T follicular helper cell (primary cell): ENCODE results near the gene NUTM2G.
"Not testable (repeated sequence)": the region's sequence is repeated elsewhere in the genome, so short reads cannot be mapped to it uniquely, and the experiment has no call there.

Source experiments
- DNase-seq: peaks from one replicate; pipeline ENCODE4 v3.0.0-alpha.2; 2020; ENCODE audit warnings: low read depth
- total RNA-seq, 2 experiments: gene quantifications; one replicate each; lab custom pipeline; 2026; lab: John Stamatoyannopoulos, UW

The NUTM2G gene, protein sequence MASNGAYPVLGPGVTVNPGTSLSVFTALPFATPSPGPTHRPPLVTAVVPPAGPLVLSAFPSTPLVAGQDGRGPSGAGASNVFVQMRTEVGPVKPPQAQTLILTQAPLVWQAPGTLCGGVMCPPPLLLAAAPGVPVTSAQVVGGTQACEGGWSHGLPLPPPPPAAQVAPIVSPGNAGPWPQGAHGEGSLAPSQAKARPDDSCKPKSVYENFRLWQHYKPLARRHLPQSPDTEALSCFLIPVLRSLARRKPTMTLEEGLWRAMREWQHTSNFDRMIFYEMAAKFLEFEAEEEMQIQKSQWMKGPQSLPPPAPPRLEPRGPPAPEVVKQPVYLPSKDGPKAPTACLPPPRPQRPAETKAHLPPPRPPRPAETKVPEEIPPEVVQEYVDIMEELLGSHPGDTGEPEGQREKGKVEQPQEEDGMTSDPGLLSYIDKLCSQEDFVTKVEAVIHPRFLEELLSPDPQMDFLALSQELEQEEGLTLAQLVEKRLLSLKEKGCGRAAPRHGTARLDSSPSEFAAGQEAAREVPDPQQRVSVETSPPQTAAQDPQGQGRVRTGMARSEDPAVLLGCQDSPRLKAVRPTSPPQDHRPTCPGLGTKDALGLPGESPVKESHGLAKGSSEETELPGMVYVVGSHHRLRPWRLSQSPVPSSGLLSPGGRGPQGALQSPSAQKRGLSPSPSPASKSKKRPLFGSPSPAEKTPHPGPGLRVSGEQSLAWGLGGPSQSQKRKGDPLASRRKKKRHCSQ
- total RNA-seq: 0 reads per million in 2 experiments

DNA sequence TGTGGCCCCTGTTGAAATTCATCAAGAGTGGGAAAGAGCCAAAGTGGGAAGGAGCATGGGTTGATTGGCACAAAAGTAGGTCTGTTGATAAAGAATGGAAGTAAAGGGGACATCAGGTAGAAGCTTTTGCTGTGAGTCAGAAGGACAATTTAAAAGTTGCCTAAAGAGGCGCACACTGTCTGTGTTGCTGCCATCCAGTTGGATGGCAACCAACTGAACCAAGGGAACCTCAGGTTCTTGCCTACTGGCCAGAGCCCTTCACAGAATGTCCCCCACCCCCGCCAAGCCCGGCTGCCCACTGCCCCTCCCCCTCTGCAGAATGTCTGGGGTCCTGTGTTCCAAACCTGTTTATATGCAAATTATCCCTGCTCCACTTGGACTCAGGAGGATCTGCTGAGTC lies at the start of gene NUTM2G:
TSS of gene NUTM2G (plus strand) at position 301 of the 400 bp plus-strand sequence. CDS start 182 bp downstream, outside the sequence.
- not testable (repeated sequence) for DNase-seq

DNA sequence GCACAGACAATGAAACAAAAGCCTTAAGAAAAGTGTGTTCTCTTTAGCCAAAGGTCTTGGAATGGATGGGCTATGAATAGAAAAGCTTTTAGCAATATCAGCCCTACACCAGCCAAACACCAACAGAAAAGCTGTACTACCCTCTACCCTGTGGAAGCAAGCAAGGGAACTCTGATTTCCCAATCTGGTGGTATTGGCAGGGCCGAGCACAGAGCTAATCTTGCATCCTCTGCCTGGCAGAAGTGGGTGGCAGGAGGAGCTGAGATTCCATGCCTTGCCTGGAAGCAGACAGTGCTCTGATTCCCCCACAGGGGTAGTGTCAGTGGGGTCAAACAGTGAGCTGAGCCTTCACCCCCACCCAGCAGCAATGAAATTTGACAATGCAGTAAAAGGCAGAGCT lies 44.7 kb upstream of the NUTM2G start:
- DNase-seq: no peak

DNA sequence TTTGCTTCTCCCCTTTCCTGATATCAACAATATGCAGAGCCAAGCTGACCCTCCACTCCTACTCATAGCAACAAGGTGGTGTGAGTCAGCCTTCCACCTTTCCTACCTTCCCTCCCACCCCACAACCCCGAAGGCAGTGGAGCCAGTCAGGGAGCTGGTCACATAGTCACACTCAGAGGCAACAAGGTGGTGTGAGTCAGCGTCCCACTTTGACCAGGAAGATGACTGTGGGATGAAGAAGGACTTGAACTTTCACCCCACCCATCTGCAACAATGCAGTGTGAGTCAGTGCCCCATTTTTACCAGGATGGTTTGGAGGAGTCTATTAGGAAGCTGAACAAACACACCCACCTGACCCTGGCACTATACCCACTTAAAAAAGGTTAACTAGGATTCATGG lies 44.2 kb upstream of the NUTM2G start:
- DNase-seq: no peak

DNA sequence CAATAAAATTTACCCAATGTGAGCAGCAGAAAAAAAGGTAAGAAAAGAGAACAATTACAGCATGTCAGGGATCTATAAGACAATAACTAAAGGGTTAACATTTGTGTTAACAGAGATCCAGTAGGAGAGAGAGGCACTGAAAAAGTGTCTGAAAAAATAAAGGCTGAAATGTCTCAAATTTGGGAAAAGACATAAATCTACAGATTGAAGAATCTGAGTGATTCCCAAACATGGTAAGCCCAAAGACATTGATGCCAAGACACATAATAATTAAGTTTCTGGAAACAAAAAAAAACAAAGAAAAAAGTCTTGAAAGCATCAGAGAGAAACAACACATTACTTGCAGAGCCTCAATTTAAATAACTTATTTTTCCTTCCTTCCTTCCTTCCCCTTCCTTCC lies 43.2 kb upstream of the NUTM2G start:
- no peak for DNase-seq

DNA sequence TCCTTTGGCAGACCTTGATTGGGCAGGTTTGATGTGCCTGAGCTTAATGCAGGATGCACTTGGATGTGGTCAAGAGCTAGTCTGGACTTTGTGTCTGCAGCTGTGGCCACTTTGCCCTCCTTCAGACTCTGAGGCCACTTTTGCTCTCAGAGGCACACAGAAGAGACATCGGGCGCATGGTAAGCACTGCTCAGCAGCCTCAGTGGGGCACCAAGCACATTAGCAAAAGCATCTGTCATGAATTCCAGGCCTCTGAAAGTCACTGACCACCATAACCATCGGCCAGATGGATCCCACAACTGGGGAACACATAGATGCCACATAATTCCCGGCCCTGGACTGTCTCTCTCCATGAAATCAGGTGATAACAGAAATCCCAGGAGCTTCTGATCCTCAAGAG lies 40.1 kb upstream of the NUTM2G start:
- no peak for DNase-seq

DNA sequence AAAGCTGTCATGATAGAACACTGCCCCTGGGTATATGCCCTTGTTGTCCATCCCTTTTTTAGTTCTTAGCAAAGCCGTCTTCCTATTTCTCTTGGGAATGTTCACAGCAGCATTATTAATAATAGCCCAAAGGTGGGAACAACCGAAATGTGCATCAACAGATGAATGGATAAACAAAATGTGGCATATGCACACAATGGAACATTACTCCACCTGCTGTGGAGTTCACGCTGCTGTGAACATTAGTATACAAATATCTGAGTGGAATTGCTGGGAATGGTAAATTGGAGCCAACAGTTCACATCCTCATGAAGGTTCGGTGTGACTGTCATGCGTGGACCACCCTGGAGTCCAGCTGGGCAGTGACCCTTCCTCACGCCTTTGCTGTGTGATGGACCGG lies 36.5 kb upstream of the NUTM2G start:
- no peak for DNase-seq

DNA sequence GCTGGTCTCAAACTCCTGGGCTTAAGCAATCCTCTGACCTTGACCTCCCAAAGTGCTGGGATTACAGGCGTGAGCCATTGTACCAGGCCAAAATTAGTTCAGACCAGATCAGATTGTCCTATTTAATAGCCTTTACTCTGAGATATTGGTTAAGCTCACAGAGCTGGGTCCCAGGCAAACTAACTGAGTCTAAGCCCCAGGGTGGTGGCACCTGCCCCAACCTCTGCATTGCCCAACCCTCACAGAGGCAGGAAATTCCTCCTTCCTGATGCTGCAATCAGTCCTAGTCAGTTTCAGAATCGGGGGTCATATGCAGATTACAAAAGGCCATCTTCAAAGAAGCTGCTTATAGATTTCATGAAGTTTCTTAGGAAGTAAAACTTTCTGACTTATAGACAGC lies 28.6 kb upstream of the NUTM2G start:
- DNase-seq: not testable (repeated sequence)

DNA sequence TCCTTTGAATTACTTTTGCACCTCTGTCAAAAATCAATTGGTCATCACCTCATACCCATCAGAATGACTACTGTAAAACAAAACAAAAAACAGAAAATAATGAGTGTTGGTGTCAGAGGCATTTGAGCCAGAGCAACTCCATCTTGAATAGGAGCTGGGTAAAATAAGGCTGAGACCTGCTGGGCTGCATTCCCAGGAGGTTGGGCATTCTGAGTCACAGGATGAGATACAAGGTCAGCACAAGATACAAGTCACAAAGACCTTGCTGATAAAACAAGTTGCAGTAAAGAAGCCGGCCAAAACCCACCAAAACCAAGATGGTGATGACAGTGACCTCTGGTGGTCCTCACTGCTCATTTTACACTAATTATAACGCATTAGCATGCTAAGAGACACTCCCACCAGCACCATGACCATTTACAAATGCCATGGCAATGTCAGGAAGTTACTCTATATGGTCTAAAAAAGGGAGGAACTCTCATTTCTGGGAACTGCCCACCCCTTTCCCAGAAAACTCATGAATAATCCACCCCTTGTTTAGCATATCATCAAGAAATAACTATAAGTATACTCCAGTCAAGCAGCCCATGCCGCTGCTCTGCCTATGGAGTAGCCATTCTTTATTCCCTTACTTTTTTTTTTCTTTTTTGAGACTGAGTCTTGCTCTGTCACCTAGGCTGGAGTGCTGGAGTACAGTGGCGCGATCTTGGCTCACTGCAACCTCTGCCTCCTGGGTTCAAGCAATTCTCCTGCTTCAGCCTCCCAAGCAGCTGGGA lies 23.5 kb upstream of the NUTM2G start:
- DNase-seq: not testable (repeated sequence)

DNA sequence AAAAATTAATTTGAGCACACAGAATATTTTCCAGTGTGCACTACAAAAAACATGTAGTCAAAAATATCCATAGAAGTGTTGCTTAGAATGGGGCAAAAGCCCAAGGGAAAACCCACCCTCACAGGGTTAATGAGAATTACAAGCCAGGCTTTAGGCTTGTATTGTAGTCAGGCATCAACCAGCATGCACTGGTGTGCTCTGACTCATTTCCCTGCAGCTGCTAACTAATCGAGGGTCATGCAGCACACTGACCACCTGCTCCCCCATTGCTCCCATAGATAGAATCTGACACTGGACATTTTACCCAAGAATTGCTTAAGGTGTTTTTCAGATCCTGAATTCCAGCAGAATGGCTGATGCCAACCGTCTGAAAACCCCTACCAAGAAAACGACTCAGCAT lies 20.2 kb upstream of the NUTM2G start:
- not testable (repeated sequence) for DNase-seq

DNA sequence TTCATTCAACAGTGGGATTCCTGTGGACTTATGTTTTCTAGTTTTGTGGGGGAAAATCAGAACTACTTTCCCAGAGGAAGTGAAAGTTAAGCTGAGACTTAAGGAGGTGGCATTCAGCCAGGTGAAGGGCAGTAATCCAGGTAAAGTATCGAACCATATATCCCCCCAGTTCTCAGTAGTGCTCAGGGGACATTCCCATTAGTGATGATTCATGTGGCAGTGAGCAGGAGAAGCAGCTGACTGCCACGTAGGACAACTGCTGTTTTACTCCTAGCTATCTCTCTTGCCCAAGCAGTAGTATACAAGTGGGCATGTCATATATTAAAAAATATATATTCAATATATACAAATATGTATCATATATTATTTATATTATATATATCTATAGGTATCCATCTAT lies 13.1 kb upstream of the NUTM2G start:
- DNase-seq: not testable (repeated sequence)

DNA sequence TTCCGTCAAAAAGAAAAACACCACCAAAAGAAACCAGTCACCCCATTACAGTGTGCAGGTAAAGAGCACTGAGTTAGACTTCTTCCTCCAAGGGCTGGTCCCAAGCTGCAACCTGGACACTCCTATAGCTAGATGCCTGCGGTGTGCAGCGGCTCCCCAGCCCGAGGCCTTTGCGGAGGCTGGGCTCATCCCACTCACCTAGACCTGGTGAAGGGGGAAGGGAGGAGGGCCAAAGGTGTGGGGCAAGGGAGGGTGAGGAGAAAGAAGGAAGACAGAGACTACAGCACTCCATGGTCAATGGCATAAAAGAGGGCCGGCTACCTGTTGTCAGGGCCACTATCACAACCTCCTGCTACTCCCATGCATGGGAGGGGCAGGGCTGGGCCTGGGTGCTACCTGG lies 12.1 kb upstream of the NUTM2G start:
- not testable (repeated sequence) for DNase-seq

DNA sequence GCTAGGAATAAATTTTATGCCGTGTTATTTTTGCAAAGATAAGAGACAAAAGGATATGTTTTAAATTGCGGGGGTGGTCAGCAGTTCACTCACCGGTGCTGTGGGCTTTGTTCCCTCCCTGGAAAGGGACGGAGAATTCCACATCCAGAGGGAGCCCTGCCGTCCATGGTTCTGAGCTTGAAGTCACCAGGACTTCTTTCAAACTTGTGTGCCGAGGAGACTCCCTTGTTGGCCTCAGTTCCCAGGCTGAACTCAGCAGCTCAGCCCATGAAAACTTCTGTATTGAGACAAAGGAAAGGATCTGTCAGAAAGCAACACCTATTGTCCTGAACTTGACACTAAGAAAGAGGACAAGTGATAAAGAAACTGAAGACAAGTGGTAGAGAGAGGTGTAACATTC lies 10.1 kb upstream of the NUTM2G start:
- not testable (repeated sequence) for DNase-seq

DNA sequence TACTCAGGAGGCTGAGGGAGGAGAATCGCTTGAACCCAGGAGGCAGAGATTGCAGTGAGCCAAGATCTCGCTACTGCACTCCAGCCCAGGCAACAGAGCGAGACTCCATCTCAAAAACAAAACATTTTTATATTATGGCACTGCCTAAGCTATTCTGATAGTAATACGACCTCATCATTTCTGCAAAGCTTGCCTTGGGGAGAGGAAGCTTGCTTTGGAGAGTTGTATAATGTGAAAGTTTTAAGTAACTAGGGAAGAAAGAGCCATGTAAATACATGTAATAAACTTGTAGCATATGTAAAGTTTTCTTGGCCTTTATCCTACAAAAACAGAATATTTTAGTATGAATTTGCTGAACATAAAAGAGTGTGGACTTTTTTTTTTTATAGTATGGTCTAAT lies 7.8 kb upstream of the NUTM2G start:
- not testable (repeated sequence) for DNase-seq

DNA sequence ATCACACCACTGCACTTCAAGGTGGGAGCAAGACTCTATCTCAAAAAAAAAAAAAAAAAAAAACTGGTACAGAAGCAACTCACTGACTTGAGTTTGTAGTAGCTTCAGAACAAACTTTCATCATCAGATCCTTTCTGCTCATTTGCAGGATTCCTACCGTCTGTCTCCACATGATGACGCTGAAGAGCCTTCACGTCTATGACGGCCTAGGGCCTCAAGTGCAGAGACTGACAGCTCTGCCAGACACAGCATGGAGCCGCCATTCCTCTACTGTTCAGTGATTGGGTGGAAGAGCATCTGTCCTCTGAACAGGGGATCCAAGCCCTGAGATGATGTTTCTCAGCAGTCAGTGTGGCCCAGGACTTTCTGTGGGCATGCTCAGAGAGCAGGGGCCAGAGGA lies 3.1 kb upstream of the NUTM2G start:
- DNase-seq: not testable (repeated sequence)

DNA sequence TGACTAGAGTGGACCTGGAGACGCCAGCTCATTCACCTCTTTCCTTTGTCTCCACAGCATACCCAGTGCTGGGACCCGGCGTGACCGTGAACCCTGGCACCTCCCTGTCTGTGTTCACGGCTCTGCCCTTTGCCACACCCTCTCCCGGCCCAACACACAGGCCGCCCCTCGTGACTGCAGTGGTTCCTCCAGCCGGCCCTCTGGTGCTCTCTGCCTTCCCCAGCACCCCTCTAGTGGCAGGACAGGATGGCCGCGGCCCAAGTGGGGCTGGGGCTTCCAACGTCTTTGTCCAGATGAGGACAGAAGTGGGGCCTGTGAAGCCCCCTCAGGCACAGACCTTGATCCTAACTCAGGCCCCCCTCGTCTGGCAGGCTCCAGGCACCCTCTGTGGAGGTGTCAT lies 3.0 kb downstream of the NUTM2G start:
- DNase-seq: not testable (repeated sequence)

DNA sequence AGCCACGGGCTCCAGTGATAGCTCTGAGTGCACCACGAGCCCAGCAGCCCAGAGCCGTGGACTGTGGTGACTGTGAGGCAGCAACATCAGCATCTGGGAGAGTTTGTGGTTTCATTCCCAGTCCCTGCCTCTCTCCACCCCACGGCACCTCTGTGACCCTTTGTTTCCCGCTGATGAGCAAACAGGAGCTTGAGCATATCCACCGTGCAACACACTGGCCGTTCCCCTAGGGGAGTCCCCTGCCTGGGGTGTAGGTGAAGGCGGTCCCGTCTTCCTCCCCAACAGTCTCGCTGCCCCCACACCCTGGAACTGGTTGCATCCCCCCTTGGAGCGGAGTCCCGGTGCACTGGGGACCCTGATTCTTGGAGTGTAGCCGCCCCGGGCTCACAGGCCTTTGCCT lies 5.5 kb downstream of the NUTM2G start:
- not testable (repeated sequence) for DNase-seq

DNA sequence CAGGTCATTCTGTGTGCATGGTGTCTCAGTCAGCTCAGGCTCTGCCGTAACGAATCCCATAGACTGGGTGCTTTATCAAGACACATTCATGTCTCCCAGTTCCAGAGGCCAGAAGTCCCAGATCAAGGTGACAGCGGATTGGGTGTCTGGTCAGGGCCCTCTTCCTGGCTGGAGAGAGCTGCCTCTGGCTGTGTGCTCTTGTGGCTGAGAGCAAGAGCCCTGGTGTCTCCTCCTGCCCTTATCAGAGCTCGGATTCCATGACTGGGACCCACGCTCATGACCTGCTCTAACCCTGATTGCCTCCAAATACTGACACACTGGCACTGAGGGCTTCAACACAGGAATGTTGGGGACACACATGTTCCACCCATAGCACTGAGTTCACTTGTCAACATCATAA lies 6.1 kb downstream of the NUTM2G start:
- DNase-seq: not testable (repeated sequence)

DNA sequence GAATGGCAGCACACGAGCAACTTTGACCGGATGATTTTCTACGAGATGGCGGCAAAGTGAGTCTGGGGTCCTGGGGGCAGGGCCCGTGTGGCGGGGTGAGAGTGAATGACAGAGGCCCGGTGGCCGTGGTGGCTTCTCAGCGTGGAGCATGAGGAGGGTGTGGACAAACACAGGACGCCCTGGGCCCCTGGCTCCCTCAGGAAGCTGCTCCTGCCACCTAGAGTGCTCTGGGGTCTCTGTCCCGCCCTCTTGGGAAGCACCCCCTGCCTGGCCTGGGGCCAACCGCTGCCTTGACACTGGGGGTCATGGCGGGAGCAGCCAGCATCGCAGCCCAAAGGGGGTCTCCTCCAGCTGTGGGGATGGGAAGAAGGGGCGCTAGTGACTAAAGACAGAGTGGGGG lies 6.8 kb downstream of the NUTM2G start:
- DNase-seq: not testable (repeated sequence)

DNA sequence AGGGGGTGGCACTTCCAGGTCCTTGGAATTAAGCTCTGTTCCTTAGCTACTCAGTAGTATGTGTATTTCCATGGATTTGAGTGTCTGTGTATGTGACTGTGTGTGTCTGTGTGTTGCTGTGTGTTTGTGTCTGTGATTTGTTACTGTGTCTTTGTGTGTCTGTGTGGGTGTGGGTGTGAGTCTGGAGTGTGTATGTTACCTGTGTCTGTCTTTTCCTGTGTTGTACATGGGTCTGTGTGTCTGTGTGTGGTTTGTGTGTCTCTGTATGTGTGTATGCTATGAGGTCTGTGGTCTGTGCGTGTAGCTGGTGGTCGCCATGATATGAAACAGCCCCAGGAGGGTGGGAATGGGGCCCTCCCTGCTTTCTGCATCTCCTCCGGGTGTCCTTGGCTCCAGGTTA lies 8.8 kb downstream of the NUTM2G start:
- DNase-seq: not testable (repeated sequence)

DNA sequence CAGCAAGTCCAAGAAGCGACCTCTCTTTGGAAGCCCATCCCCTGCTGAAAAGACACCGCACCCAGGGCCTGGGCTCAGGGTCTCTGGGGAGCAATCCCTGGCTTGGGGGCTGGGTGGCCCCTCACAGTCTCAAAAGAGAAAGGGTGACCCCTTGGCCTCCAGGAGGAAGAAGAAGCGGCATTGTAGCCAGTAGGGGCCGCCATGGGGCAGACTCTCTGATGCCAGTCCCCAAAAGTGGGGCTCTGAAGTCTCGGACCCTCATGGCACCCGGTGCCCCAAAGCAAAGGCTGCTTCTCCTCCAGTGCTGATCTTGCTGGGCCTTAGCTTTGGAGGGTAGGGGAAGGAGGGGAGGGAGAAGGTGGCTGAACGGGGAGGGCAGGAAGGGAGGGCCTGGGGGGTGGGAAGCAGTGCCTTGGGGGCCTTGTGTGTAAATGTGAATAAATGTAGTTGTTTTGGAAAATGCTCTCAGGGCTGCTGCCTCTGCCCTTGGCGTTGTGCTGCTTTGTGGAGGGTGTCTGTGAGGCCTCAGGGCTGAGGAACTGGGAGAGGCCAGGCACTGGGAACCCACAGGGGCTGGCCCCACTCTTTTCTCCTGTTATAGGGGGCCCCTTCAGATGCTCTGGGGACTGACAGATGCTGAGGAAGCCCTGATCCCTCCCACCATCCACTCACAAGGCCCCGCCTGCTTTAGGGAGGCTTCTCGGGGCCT lies 10.5 kb downstream of the NUTM2G start:
- not testable (repeated sequence) for DNase-seq

DNA sequence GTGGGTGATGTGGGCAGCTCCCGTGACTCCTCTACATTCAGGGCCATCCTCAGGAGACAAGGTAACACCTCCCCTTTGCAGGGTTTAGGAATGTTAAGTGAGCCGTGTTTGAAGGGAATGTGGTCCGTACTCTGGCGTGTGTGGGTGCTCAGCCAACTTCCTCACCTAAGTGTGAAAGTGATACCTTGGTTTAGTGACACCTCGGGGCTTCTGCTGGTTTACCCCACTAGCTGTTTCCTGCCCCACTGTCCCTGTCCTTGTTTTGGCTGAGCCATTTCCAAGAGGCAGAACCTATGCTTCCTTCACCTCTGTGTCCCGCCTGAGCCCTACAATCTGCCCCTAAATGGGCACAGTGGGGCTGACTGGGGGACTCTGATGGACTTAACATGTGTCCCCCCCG lies 12.3 kb downstream of the NUTM2G start:
- not testable (repeated sequence) for DNase-seq

DNA sequence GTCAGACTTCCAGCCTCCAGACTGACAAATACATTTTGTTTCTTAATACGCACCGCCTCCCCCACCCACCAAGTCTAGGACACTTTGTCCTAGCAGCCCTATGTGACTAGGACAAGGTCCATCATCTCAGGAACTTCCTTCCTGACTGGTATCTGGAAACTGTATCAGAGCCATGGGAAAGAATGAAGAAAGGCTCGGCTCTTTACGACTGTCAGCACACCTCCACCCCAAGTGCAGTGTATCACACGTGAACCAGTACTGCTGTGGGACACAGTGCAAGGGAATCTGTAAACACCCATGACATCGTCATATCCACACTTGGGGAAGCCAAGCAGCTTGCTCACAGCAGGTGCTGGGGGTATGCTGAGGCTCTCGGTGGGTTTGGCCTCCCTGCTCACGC lies 13.0 kb downstream of the NUTM2G start:
- not testable (repeated sequence) for DNase-seq
